ENCODE results near the gene PAK4. TPM values are rescaled to one million over a fixed set of nuclear protein-coding genes. Genes with fewer than 3 reads are reported as not detected.
A peak's percentile ranks its signal among the peaks of the same experiment; 100 is the strongest.

PAK4 gene
- total RNA-seq (10.9 TPM), polyA plus RNA-seq (1 to 10 TPM in 3 of 4 donors, under 1 TPM in 1; 0.87 to 2.0 (median 1.5) TPM)

DNA sequence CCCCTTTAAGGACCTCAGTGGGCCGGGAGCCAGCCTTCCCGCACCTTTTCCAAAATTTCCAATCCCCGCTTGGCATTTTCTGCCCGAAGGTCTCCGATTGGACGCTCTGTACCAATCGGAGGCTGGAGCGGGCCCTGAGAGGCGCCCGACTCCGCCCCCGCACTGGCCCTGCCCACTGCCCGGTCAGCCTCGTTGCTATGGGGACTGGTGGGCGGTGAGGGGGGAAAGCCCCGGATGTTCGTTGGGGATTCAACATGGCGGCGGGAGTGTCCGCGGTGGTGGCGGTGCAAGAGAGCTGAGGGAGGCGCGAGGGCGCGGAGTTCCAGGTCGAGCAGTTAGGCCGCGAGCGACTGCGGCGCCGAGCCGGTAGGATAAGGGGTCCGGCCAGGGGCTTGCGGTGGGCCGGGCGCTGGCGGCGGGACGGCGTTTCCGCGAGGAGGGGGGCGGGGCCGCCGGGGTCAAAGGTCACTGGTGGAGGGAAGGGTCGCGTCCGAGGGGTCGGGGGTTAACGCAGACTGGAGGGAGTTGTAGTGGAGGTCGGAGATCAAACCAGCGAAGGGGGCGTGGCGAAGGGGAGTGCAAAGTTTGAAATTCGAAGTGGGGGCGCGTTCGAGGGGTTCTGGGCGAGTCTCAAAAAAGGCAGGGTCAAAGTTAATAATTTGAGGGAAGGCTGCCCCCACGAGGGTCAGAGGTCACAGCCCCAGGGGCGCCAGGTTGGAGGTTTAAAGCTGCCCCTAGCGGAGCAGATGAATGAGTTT, at the start of gene PAK4:
TSS of gene PAK4 (plus strand) at position 233 of the 758 bp plus-strand sequence. CDS start 43,768 bp downstream, outside the sequence.
- H3K36me3 ChIP-seq (ENCODE audit: control insufficient read depth, insufficient read depth, low read length) = no peaks in the 10 kb centered on the region
- ATAC-seq (ENCODE audit: low read depth in 2 of 2) = peak; percentile 95 to 96
- H3K27ac Mint-ChIP-seq = peak within 1 kb of the TSS; percentile 98 to 99 (median 98)
- no peaks in the 10 kb centered on the region for H3K9me3 ChIP-seq (ENCODE audit: control insufficient read depth in 2 of 2, low read length in 2 of 2)
- peak within 1 kb of the TSS; percentile 92 for H3K27ac ChIP-seq (ENCODE audit: insufficient read depth, low read length, poor library complexity, severe bottlenecking)
- peak; percentile 94 to 97 (median 94) for DNase-seq
- H3K9me3 Mint-ChIP-seq = no peaks in the 10 kb centered on the region
- peaks cover 23% of the 10 kb centered on the region for H3K4me1 ChIP-seq (ENCODE audit: control insufficient read depth, insufficient read depth, low read length, poor library complexity, severe bottlenecking)
- peaks cover 12 to 52% (median 34%) of the 10 kb centered on the region in 4 donors for H3K4me1 Mint-ChIP-seq
- peaks cover 16% of the 10 kb centered on the region for H3K27me3 Mint-ChIP-seq
- H3K36me3 Mint-ChIP-seq = no peaks in the 10 kb centered on the region
- H3K4me3 ChIP-seq (ENCODE audit: low read depth, low read length) = peak within 1 kb of the TSS; percentile 92
- no peaks in the 10 kb centered on the region for H3K27me3 ChIP-seq (ENCODE audit: control insufficient read depth, insufficient read depth, low read length)
- peak within 1 kb of the TSS; percentile 93 to 99 (median 98) for H3K4me3 Mint-ChIP-seq

DNA sequence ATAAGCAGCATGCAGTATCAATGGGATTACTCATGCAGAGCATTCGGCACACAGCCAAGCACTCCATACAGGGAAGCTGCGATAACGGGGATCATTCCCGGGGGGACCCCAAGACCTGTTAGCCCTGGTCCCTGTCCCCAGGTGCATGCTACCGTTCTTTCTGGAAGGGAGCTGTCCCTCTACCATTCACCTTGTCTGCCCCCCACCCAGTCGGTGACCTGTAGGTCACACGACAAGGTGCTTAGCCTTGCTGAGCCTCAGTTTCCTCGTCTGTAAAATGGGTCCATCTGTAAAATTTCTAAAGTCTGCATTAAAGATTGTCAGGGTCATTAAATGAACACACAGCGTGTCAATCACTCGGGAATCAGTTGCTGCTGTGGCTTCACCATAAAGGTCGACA, 48.3 kb upstream of the PAK4 start:
- H3K27ac Mint-ChIP-seq = peak overlapping the region in 1 of 3 donors; percentile 20
- H3K9me3 ChIP-seq (ENCODE audit: control insufficient read depth in 2 of 2, low read length in 2 of 2) = no peaks in the 10 kb centered on the region
- H3K27ac ChIP-seq (ENCODE audit: insufficient read depth, low read length, poor library complexity, severe bottlenecking) = no peak overlapping the region
- H3K36me3 ChIP-seq (ENCODE audit: control insufficient read depth, insufficient read depth, low read length) = no peaks in the 10 kb centered on the region
- ATAC-seq (ENCODE audit: low read depth in 2 of 2) = no peak
- peaks cover 7% of the 10 kb centered on the region for H3K27me3 ChIP-seq (ENCODE audit: control insufficient read depth, insufficient read depth, low read length)
- H3K4me3 Mint-ChIP-seq = no peak overlapping the region
- H3K4me3 ChIP-seq (ENCODE audit: low read depth, low read length) = no peak overlapping the region
- peaks cover 5 to 31% (median 11%) of the 10 kb centered on the region in 4 donors for H3K4me1 Mint-ChIP-seq
- peaks cover 0 to 1% (median 0%) of the 10 kb centered on the region in 7 donors for H3K9me3 Mint-ChIP-seq
- H3K36me3 Mint-ChIP-seq = no peaks in the 10 kb centered on the region
- peaks cover 34% of the 10 kb centered on the region for H3K27me3 Mint-ChIP-seq
- H3K4me1 ChIP-seq (ENCODE audit: control insufficient read depth, insufficient read depth, low read length, poor library complexity, severe bottlenecking) = peaks cover 16% of the 10 kb centered on the region
- no peak for DNase-seq

DNA sequence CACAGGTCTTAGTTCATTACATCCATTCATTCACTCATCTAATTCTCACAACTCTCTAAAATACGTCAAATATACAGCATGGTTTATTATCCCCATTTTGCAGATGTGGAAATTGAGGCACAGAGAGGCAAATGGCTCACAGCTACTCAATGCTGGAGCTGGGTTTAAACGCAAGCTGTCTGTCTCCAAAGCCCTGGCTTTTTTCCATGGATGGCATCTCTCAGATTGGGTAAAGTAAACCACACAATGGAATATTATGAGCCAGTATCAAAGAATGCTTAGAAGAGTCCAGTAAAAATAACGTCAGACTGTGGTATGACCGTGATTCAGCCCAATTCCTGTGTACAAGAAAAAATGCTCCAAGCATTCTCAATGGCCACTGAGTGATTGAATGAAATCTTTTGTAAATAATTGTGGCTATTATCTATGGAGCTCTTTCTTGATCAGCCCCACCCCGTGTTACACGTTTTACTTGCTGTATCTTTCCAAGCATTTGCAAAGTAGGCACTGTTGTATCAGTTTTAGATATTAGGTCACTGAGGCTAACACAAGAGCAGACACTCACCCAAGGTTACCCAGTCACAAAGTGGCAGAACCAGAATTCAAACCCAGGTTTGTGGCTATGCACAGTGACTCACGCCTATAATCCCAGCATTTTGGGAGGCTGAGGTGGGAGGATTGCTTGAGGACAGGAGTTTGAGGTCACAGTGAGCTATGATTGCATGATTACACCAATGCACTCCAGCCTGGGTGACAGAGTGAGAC, 47.0 kb upstream of the PAK4 start:
- H3K27me3 ChIP-seq (ENCODE audit: control insufficient read depth, insufficient read depth, low read length) = peaks cover 18% of the 10 kb centered on the region
- H3K4me1 Mint-ChIP-seq = peaks cover 3 to 29% (median 11%) of the 10 kb centered on the region in 4 donors
- H3K4me3 ChIP-seq (ENCODE audit: low read depth, low read length) = no peak overlapping the region
- no peaks in the 10 kb centered on the region for H3K36me3 ChIP-seq (ENCODE audit: control insufficient read depth, insufficient read depth, low read length)
- no peak for DNase-seq
- H3K27ac ChIP-seq (ENCODE audit: insufficient read depth, low read length, poor library complexity, severe bottlenecking) = no peak overlapping the region
- peaks cover 0 to 1% (median 0%) of the 10 kb centered on the region in 7 donors for H3K9me3 Mint-ChIP-seq
- no peaks in the 10 kb centered on the region for H3K9me3 ChIP-seq (ENCODE audit: control insufficient read depth in 2 of 2, low read length in 2 of 2)
- no peaks in the 10 kb centered on the region for H3K36me3 Mint-ChIP-seq
- H3K4me1 ChIP-seq (ENCODE audit: control insufficient read depth, insufficient read depth, low read length, poor library complexity, severe bottlenecking) = peaks cover 16% of the 10 kb centered on the region
- ATAC-seq (ENCODE audit: low read depth in 2 of 2) = no peak
- H3K27me3 Mint-ChIP-seq = peaks cover 44% of the 10 kb centered on the region
- H3K4me3 Mint-ChIP-seq = no peak overlapping the region
- no peak overlapping the region for H3K27ac Mint-ChIP-seq

DNA sequence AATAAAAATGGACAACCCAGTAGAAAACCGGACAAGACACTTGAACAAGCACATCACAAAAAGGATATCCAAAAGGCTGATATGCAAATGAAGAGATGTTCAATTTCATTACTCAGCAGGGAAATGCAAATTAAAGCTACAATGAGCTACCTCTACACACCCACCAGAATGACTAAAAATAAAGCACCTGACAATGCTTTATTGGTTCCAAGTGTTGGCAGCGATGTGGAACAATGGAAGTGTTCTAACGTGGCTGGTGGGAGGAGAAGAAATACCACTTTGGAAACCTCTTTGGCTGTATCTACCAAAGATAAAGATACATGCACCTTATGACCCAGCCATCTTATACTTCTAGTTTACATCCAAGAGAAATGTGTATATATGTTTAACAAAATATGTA, 45.2 kb upstream of the PAK4 start:
- peaks cover 0 to 1% (median 0%) of the 10 kb centered on the region in 7 donors for H3K9me3 Mint-ChIP-seq
- peaks cover 27% of the 10 kb centered on the region for H3K27me3 ChIP-seq (ENCODE audit: control insufficient read depth, insufficient read depth, low read length)
- no peak overlapping the region for H3K4me3 Mint-ChIP-seq
- DNase-seq = no peak
- H3K27ac ChIP-seq (ENCODE audit: insufficient read depth, low read length, poor library complexity, severe bottlenecking) = no peak overlapping the region
- H3K27me3 Mint-ChIP-seq = peaks cover 56% of the 10 kb centered on the region
- no peaks in the 10 kb centered on the region for H3K36me3 Mint-ChIP-seq
- no peak overlapping the region for H3K4me3 ChIP-seq (ENCODE audit: low read depth, low read length)
- no peak overlapping the region for H3K27ac Mint-ChIP-seq
- no peaks in the 10 kb centered on the region for H3K9me3 ChIP-seq (ENCODE audit: control insufficient read depth in 2 of 2, low read length in 2 of 2)
- ATAC-seq (ENCODE audit: low read depth in 2 of 2) = no peak
- H3K4me1 ChIP-seq (ENCODE audit: control insufficient read depth, insufficient read depth, low read length, poor library complexity, severe bottlenecking) = peaks cover 14% of the 10 kb centered on the region
- peaks cover 0 to 30% (median 5%) of the 10 kb centered on the region in 4 donors for H3K4me1 Mint-ChIP-seq
- H3K36me3 ChIP-seq (ENCODE audit: control insufficient read depth, insufficient read depth, low read length) = no peaks in the 10 kb centered on the region

DNA sequence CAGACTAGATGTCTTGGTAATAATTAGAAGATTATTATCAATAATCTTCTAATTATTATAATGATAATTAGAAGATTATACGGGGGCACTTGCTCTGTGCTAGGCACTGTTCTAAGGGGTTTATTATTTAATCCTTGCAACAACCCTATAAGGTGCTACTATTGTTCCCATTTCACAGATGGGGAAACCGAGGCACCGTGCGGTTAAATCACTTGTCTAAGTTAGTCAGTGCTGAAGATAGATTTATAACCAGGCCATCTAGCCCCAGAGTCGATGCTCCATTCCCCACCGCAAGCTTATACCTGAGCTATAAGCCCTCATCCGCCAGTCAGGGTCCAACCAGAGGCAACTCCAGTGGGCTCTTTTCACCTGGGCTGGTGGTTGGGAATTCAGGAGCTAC, 43.4 kb upstream of the PAK4 start:
- Mint-ChIP-seq H3K9me3 (no peaks in the 10 kb centered on the region), H3K27ac (no peak overlapping the region), H3K36me3 (no peaks in the 10 kb centered on the region), H3K4me3 (no peak overlapping the region), H3K27me3 (peaks cover 73% of the 10 kb centered on the region), H3K4me1 (peaks cover 0 to 29% (median 5%) of the 10 kb centered on the region in 4 donors)
- peaks cover 27% of the 10 kb centered on the region for H3K27me3 ChIP-seq (ENCODE audit: control insufficient read depth, insufficient read depth, low read length)
- H3K27ac ChIP-seq (ENCODE audit: insufficient read depth, low read length, poor library complexity, severe bottlenecking) = no peak overlapping the region
- no peak overlapping the region for H3K4me3 ChIP-seq (ENCODE audit: low read depth, low read length)
- ATAC-seq (ENCODE audit: low read depth in 2 of 2) (no peak), DNase-seq (no peak)
- no peaks in the 10 kb centered on the region for H3K36me3 ChIP-seq (ENCODE audit: control insufficient read depth, insufficient read depth, low read length)
- H3K9me3 ChIP-seq (ENCODE audit: control insufficient read depth in 2 of 2, low read length in 2 of 2) = no peaks in the 10 kb centered on the region
- peaks cover 14% of the 10 kb centered on the region for H3K4me1 ChIP-seq (ENCODE audit: control insufficient read depth, insufficient read depth, low read length, poor library complexity, severe bottlenecking)

DNA sequence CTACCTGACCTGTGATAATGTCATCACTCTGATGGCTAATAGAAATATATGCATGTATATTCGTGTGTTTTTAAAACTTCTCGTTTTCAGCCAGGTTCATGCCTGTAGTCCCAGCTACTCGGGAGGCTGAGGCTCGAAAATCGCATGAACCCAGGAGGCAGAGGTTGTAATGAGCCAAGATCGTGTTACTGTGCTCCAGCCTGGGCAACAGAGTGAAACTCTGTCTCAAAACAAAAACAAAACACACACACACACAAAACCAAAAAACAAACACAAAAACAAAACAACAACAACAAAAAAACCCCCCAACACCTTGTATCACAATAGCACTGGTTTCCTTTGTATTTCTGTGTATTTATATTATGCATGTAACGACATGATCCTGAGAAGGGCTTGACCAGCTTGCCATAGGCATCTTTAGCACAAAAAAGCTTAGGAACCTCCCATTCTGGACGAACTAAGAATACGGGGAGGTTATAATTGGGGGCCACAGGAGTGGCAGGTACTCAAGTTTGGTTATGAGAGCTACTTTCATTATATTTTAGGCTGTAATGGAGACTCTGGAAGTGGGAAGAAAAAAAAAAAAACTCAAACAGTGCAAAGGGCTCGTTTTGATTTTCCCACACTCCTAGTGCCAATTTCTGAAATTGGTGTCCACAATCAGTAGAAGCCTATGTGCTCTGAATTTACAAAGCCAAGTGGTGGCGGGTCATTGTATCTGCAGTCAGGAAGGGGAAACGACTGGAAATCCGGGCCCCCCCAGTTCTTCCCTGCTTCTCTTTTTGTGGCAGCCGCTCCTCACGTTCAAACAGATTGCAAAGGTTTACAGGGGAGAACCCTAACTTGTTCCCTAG, 42.6 kb upstream of the PAK4 start:
- Mint-ChIP-seq H3K9me3 (no peaks in the 10 kb centered on the region), H3K4me3 (peak overlapping the region in 3 of 4 donors; percentile 68 to 74 (median 71)), H3K27ac (peak overlapping the region in 1 of 3 donors; percentile 82), H3K36me3 (no peaks in the 10 kb centered on the region), H3K27me3 (peaks cover 79% of the 10 kb centered on the region), H3K4me1 (peaks cover 0 to 29% (median 5%) of the 10 kb centered on the region in 4 donors)
- no peak for ATAC-seq (ENCODE audit: low read depth in 2 of 2)
- Histone ChIP-seq H3K27me3 (ENCODE audit: control insufficient read depth, insufficient read depth, low read length) (peaks cover 27% of the 10 kb centered on the region), H3K36me3 (ENCODE audit: control insufficient read depth, insufficient read depth, low read length) (no peaks in the 10 kb centered on the region), H3K4me3 (ENCODE audit: low read depth, low read length) (no peak overlapping the region), H3K27ac (ENCODE audit: insufficient read depth, low read length, poor library complexity, severe bottlenecking) (no peak overlapping the region), H3K4me1 (ENCODE audit: control insufficient read depth, insufficient read depth, low read length, poor library complexity, severe bottlenecking) (peaks cover 14% of the 10 kb centered on the region), H3K9me3 (ENCODE audit: control insufficient read depth in 2 of 2, low read length in 2 of 2) (no peaks in the 10 kb centered on the region)
- no peak for DNase-seq

DNA sequence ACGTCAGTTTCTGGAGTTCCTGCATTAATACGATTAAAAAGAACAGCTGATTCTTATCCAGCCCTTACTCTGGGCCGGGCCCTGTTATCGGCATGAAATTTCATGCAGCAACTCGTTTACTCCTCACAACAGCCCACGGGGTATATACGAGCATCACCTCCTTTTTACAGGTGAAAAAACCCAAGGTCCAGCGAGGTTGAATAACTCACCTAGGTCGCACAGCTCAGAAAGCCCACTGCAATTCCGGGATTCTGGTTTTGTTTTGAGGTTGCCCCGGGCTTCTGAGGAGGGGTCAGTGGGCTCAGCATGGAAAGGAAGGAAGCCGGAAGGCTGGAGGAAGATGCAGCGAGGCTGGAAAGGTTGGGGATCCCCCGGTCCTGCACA, 42.0 kb upstream of the PAK4 start:
- no peak overlapping the region for H3K4me3 ChIP-seq (ENCODE audit: low read depth, low read length)

More for the DNA sequence above, 42.0 kb upstream of the PAK4 start:
- ATAC-seq (ENCODE audit: low read depth in 2 of 2) (no peak), DNase-seq (no peak)
- H3K36me3 Mint-ChIP-seq = no peaks in the 10 kb centered on the region
- H3K27me3 Mint-ChIP-seq = peaks cover 80% of the 10 kb centered on the region
- H3K9me3 Mint-ChIP-seq = no peaks in the 10 kb centered on the region
- Histone ChIP-seq H3K4me1 (ENCODE audit: control insufficient read depth, insufficient read depth, low read length, poor library complexity, severe bottlenecking) (peaks cover 14% of the 10 kb centered on the region), H3K27ac (ENCODE audit: insufficient read depth, low read length, poor library complexity, severe bottlenecking) (no peak overlapping the region), H3K27me3 (ENCODE audit: control insufficient read depth, insufficient read depth, low read length) (peaks cover 25% of the 10 kb centered on the region), H3K36me3 (ENCODE audit: control insufficient read depth, insufficient read depth, low read length) (no peaks in the 10 kb centered on the region), H3K9me3 (ENCODE audit: control insufficient read depth in 2 of 2, low read length in 2 of 2) (no peaks in the 10 kb centered on the region)
- H3K27ac Mint-ChIP-seq = peak overlapping the region in 1 of 3 donors; percentile 82
- H3K4me1 Mint-ChIP-seq = peaks cover 0 to 29% (median 5%) of the 10 kb centered on the region in 4 donors
- peak overlapping the region in 3 of 4 donors; percentile 68 to 74 (median 71) for H3K4me3 Mint-ChIP-seq

All from CD4-positive, CD25-positive, alpha-beta regulatory T cell (primary cell).